H54 (cell line): ENCODE measurements around the gene GPR157.

ENCODE experiments used
- DNase-seq: peaks from one replicate; pipeline ENCODE4 v3.0.0; 2011; ENCODE audit warnings: low spot score, mixed read lengths; ENCODE audit not compliant: insufficient read length
- FAIRE-seq: peaks from 3 replicates; lab custom pipeline; 2011; peaks lifted over from hg19 to GRCh38; lab: Jason Lieb, UNC
- POLR2A ChIP-seq: IDR thresholded peaks from 2 replicates; pipeline ENCODE4 v1.6.1; 2011; ENCODE audit warnings: low read depth, mild to moderate bottlenecking, low read length

GPR157 gene

DNA sequence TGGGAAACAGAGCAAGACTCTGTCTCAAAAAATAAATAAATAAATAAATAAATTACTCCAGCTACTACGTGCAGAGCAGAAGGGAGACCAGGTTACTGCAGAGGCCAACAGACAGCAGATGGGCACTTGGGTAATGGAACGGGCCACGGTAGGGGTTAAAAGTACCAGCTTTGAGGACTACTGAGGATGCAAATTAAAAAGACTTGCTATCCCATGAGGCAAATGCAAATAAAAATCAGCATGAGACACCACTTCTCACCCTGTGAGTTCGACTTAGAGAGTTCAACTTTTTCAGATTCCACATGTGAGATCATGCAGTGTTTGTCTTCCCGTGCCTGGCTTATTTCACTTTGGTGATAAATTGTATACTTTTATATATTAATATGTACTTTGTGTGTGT, 66.1 kb downstream of the GPR157 start:
- FAIRE-seq (no peak), DNase-seq (no peak)
- TF ChIP-seq POLR2A = no peak

DNA sequence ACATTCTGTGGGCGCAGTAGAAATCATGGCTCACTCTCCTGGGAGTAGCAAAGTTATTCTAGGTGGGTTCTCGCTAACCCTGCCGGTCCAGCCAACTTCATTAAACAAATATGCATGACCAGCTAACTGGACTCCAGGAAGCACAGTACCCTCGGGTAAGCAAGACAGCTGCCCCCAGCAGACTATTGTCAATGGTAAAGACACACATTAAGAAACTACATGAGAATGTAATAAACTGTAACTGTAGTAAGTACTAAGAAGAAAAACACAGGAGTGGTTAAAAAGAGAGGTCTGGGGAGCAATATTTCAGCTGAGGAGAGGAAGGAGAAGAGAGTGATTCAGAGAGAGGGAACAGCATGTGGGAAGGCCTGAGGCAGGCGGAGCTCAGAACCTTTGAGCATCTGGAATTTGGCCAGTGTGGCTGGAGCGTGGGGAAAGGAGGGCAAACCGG, 66.9 kb downstream of the GPR157 start:
- FAIRE-seq (no peak), DNase-seq (no peak)
- TF ChIP-seq POLR2A = no peak

DNA sequence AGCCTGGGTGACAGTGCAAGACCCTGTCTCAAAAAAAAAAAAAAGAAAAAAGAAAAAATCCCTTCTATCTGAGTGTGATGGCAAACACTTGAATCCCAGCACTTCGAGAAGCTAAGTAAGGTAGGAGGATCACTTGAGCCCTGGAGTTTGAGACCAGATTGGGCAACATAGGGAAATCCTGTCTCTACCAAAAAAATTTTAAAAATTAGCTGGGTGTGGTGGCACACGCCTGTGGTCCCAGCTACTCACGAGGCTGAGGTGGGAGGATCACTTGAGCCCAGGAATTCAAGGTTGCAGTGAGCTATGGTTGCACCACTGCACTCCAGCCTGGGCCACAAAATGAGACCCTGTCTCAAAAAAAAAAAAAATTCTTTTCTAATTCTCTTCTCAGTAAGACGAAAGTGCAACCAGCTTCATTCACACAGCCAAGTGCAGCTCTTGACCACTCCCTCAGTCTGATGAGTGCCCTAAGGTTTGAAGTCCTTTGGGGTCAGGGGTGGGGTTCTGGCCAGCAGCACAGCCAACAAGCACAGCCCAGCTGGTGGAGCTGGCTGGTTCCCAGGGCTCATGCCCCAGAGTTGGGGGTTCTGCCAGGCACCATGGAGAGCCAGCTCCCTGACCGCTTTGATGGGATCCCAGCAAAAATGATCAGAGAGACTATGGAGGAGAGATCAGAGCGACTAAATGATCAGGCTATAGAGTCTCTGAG, 67.5 kb downstream of the GPR157 start:
- DNase-seq (no peak), FAIRE-seq (no peak)
- no peak for TF ChIP-seq POLR2A

DNA sequence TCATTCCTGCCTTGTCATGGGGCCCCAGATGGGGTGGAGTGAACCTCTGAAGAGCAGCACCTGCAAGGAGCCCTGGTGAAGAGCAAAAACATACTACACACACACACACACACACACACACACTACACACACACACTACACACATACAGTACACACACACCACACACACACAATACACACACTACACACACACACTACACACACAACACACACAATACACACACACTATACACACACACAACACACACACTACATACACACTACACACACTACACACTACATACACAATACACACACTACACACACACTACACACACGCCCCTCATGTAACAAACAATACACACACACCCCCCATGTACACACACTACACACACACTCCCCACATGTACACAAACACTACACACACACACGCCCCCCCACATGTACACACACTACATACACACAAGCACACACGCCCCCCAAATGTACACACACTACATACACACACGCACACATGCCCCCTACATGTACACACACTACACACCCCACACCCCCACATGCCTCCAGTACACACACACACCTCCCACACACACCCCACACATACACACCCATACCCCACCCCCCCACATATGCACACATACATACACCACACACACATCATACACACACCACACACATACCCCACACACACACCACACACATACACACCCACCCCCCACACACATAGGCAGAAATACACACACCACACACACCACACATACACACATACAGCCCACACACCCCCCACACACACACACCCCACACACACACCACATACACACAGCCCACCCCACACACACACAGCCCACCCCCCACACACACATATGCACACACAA, 68.8 kb downstream of the GPR157 start:
- FAIRE-seq (no peak), DNase-seq (no peak)
- TF ChIP-seq POLR2A = no peak

DNA sequence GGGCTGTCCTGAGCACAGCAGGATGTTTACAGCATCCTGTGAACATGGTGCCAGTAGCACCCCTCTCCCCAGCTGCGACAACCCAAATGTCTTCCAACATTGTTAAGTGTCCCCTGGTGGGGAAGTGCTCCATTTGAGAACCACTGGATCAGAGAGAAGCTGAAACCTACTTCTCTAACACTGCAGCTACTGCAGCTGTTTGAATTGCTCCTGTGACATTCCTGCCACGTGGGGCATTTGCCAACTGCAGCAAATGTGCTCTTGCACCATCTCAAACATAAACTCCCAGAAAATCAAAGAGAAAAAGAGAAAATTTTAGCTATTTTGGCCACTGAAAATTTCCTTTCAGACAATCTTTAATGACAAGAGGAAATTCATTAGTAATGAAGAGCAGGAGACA, 70.4 kb downstream of the GPR157 start:
- FAIRE-seq (no peak), DNase-seq (no peak)
- no peak for TF ChIP-seq POLR2A

DNA sequence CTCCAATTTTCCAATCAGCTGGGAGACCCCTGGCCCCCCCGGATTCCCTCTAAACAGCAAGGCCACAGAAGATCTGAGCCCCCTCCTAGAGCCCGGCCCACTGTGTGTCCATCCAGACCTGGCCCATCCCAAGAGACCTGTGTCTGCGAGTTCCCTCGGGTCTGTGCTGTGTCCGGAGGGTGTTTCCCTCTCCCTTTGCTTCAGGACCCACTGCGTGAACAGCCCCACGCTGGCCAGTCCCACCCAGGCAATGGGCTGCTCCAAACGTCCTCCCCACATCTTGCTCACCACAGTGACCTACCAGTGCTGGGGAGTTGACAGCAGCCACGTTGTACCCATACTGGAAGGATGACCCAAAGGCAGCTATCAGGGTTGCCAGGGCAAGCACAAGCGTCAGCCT, 71.1 kb downstream of the GPR157 start:
- TF ChIP-seq POLR2A = no peak
- FAIRE-seq (no peak), DNase-seq (no peak)

DNA sequence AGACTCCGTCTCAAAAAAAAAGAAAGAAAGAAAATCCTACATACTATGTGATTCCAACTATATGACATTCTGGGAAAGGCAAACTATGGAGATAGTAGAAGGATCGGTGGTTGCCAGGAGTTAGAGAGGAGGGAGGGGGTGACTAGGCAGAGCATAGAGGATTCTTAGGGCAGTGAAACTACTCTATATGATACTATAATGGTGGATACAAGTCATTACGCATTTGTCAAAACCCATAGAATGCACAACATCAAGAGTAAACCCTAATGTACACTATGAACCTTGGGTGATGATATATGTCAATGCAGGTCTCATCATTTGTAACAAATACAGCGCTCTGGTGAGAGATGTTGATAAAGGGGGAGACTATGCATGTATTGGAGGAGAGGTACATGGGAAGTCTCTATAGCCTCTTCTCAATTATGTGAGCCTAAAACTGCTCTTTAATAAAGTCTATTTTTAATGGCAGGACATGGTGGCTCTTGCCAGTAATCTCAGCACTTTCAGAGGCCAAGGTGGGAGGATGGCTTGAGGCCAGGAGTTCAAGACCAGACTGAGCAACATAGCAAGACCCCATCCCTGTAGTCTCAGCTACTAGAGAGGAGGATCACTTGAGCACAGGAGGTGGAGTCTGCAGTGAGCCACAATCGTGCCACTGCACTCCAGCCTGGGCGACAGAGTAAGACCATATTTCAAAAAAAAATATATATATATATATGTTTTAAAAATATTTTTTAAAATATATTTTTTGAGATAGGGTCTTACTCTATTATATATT, 76.4 kb downstream of the GPR157 start:
- DNase-seq (no peak), FAIRE-seq (no peak)
- TF ChIP-seq POLR2A = no peak

DNA sequence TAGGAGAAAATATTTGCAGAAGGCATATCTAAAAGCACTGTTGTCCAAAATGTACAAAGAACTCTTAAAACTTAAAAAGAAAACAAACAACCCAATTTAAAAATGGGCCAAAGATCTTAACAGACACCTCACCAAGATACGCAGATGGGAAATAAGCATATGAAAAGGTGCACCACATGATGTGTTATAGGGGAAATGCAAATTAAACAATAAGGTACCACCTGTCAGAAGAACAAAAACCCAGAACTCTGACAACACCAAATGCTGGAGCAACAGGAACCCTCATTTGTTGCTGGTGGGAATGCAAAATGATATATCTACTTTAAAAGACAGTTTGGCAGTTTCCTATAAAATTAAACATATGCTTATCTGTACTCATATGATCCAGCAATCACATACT, 77.5 kb downstream of the GPR157 start:
- FAIRE-seq (no peak), DNase-seq (no peak)
- no peak for TF ChIP-seq POLR2A

DNA sequence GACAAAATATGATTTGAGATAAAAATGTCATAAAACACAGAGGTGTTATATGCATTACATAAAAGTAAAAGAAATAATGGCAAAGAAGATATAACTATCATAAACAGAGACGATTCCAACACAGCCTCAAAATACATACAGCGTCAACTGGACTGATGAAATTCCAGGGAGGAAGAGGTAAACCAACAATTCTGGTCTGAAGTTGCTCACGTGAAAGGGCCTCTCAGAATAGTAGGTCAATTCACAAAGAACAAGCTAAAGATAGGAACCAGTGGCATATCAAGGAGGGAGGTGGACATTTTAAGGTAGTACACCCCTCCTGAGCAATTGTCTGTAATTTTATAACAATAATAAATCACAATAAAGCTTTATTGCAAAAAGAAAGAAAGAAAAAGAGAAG, 78.1 kb downstream of the GPR157 start:
- TF ChIP-seq POLR2A = no peak
- FAIRE-seq (no peak), DNase-seq (no peak)
